Measurements from ENCODE around the gene FAM120AOS. TPM values are rescaled to one million over a fixed set of nuclear protein-coding genes. Genes with fewer than 3 reads are reported as not detected.
"Not testable (repeated sequence)": the region's sequence is repeated elsewhere in the genome, so short reads cannot be mapped to it uniquely, and the experiment has no call there.

The FAM120AOS gene
- polyA plus RNA-seq, 2 of the 4 experiments (the other 2 are of a cell fraction): 37.1 to 85.3 TPM

DNA sequence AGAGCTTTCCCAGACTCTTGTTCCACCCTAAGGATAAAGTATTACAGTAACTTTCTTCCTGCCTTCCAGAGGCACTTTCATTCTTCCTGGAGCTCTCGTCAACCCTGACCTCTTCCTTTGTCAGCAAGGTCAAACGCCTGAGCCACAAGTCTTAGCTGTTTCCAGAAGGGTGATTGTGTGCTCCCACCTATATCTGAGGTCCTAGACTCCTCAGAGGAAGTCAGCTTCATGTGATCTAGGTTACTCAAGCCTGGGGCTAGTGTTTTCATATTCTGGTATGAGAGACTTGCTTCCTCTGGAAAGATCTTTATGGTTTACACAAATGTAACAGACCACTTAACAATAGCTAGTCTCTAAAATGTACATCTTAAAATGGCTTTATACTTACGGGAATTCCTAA, 7.3 kb downstream of the FAM120AOS start:
- Histone ChIP-seq H3K4me1 (peaks cover 13% of the 10 kb centered on the region; the same call in 2 of the 3 replicates), H3K4me2 (no peak overlapping the region), H3K9me3 (no peaks in the 10 kb centered on the region), H3K27ac (no peak overlapping the region), H3K4me3 (no peak overlapping the region)
- CTCF ChIA-PET: interaction anchor here (0.6 to 1.7 kb wide), 2 partner anchors 27 to 120 kb away, joined by 4 to 5 read pairs; no protein-coding TSS in a partner anchor
- DNase-seq (ENCODE audit: low read depth in 1 of 2, low spot score in 1 of 2) (no peak), ATAC-seq (no peak), FAIRE-seq (no peak)
- WGBS (ENCODE audit: missing lambda C conversion rate): 92% methylated on average over 3 of the region's 3 CpGs
- TF ChIP-seq NR3C1 (IDR thresholded peaks at IDR 0.05) (no peak), ZFP36 (IDR thresholded peaks at IDR 0.05; ENCODE audit: borderline replicate concordance, partially characterized antibody) (no peak), PHF8 (IDR thresholded peaks at IDR 0.05; ENCODE audit: borderline replicate concordance, low read depth) (no peak), KDM5A (IDR thresholded peaks at IDR 0.05) (no peak), POLR2AphosphoS2 (conservative IDR thresholded peaks at IDR 0.05; ENCODE audit: low read length) (no peak), MAFK (IDR thresholded peaks at IDR 0.05; ENCODE audit: partially characterized antibody) (no peak), CEBPB (IDR thresholded peaks at IDR 0.05) (no peak), RARB (CRISPR knock-in tag; IDR thresholded peaks at IDR 0.05) (no peak), KDM1A (IDR thresholded peaks at IDR 0.05; ENCODE audit: low read depth) (no peak), NPAS2 (CRISPR knock-in tag; IDR thresholded peaks at IDR 0.05; ENCODE audit: borderline replicate concordance) (no peak), MYC (IDR thresholded peaks at IDR 0.05; ENCODE audit: borderline replicate concordance, low read length) (no peak), HMGXB4 (CRISPR knock-in tag; IDR thresholded peaks at IDR 0.05; ENCODE audit: borderline replicate concordance) (no peak), RCOR1 (IDR thresholded peaks at IDR 0.05; ENCODE audit: low read depth, low read length) (no peak), ESRRA (IDR thresholded peaks at IDR 0.05; ENCODE audit: borderline replicate concordance, low read length) (no peak), E2F6 (IDR thresholded peaks at IDR 0.05; ENCODE audit: borderline replicate concordance, low read depth) (no peak), TFCP2L1 (CRISPR knock-in tag; IDR thresholded peaks at IDR 0.05) (no peak), TP53 (CRISPR knock-in tag; IDR thresholded peaks at IDR 0.05) (no peak)
- TF ChIP-seq, protein P1, sequence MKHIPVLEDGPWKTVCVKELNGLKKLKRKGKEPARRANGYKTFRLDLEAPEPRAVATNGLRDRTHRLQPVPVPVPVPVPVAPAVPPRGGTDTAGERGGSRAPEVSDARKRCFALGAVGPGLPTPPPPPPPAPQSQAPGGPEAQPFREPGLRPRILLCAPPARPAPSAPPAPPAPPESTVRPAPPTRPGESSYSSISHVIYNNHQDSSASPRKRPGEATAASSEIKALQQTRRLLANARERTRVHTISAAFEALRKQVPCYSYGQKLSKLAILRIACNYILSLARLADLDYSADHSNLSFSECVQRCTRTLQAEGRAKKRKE (CRISPR knock-in tag; IDR thresholded peaks at IDR 0.05; ENCODE audit: low read depth): no peak
- TF ChIP-seq, protein P2, sequence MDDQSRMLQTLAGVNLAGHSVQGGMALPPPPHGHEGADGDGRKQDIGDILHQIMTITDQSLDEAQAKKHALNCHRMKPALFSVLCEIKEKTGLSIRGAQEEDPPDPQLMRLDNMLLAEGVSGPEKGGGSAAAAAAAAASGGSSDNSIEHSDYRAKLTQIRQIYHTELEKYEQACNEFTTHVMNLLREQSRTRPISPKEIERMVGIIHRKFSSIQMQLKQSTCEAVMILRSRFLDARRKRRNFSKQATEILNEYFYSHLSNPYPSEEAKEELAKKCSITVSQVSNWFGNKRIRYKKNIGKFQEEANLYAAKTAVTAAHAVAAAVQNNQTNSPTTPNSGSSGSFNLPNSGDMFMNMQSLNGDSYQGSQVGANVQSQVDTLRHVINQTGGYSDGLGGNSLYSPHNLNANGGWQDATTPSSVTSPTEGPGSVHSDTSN (IDR thresholded peaks at IDR 0.05): no peak
- TF ChIP-seq, protein P3, sequence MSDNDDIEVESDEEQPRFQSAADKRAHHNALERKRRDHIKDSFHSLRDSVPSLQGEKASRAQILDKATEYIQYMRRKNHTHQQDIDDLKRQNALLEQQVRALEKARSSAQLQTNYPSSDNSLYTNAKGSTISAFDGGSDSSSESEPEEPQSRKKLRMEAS (IDR thresholded peaks at IDR 0.05): no peak
- POLR2A ChIA-PET: no interaction called here

GRCh38 chr9:93440896-93441580, 12.3 kb downstream of the FAM120AOS start:
- DNase-seq (ENCODE audit: low read depth in 1 of 2, low spot score in 1 of 2) (no peak), FAIRE-seq (no peak), ATAC-seq (no peak)
- H3K9me3 ChIP-seq: no peaks in the 10 kb centered on the region
- 84% methylated on average over 8 of the region's 8 CpGs for WGBS (ENCODE audit: missing lambda C conversion rate)
- H3K4me3 ChIP-seq: no peak overlapping the region
- H3K27ac ChIP-seq: no peak overlapping the region
- CTCF ChIA-PET: no interaction called here
- POLR2A ChIA-PET: interaction anchor here (0.6 kb wide), 1 partner anchor 716 kb away, joined by 3 read pairs; no protein-coding TSS in a partner anchor
- no peaks in the 10 kb centered on the region for H3K4me1 ChIP-seq
- no peak overlapping the region for H3K4me2 ChIP-seq
- TF ChIP-seq, protein P2 (IDR thresholded peaks at IDR 0.05): no peak
- TF ChIP-seq BCL3 (IDR thresholded peaks at IDR 0.05) (no peak), RAD21 (conservative IDR thresholded peaks at IDR 0.05 in 1 of 2, IDR thresholded peaks at IDR 0.05 in 1 of 2) (no peak)

GRCh38 chr9:93439301-93439700, 14.1 kb downstream of the FAM120AOS start:
- POLR2A ChIA-PET; H3K4me2 ChIP-seq; H3K9me3 ChIP-seq; H3K4me3 ChIP-seq; DNase-seq (ENCODE audit: low read depth in 1 of 2, low spot score in 1 of 2); H3K4me1 ChIP-seq; ATAC-seq; FAIRE-seq; H3K27ac ChIP-seq: not testable (repeated sequence)
- CTCF ChIA-PET: interaction anchor here (0.6 to 0.7 kb wide), 2 partner anchors 109 to 809 kb away, joined by 3 to 4 read pairs; no protein-coding TSS in a partner anchor
- WGBS (ENCODE audit: missing lambda C conversion rate): 91% methylated on average over 6 of the region's 6 CpGs
